ENCODE measurements around the gene CPEB3.
"Not testable (repeated sequence)": the region's sequence is repeated elsewhere in the genome, so short reads cannot be mapped to it uniquely, and the experiment has no call there.

The CPEB3 gene

GRCh38 chr10:92215222-92215621, 75.7 kb downstream of the CPEB3 start:
- not testable (repeated sequence) for H2BK5ac ChIP-seq (ENCODE audit: low read depth, low read length, poor library complexity, severe bottlenecking); H3K9me3 ChIP-seq (ENCODE audit: control insufficient read depth, low read length); H3K4ac ChIP-seq (ENCODE audit: low read depth in 1 of 2, low read length in 2 of 2); H3K79me1 ChIP-seq (replicated peaks; ENCODE audit: low read length, poor library complexity, severe bottlenecking); H3K27ac ChIP-seq (ENCODE audit: low read length, poor library complexity, severe bottlenecking); H2BK120ac ChIP-seq (ENCODE audit: low read depth, low read length); H3K36me3 ChIP-seq (ENCODE audit: control insufficient read depth in 1 of 2, insufficient read depth in 2 of 2, low read depth in 1 of 2, low read length in 2 of 2); H2BK15ac ChIP-seq (ENCODE audit: low read depth, poor library complexity, severe bottlenecking); DNase-seq; H3K4me1 ChIP-seq (ENCODE audit: control insufficient read depth, insufficient read depth, low read depth, low read length); H3K18ac ChIP-seq (ENCODE audit: low read depth in 1 of 2, low read length in 2 of 2); H3K23ac ChIP-seq (ENCODE audit: low read length in 2 of 2); H3K4me3 ChIP-seq (ENCODE audit: insufficient read depth in 1 of 2, low read depth in 1 of 2, low read length in 2 of 2); H2AFZ ChIP-seq (ENCODE audit: low read depth, low read length); H3K27me3 ChIP-seq (ENCODE audit: control insufficient read depth in 1 of 2, insufficient read depth in 1 of 2, low read length in 2 of 2); H3K4me2 ChIP-seq (ENCODE audit: low read length, poor library complexity, severe bottlenecking); H4K8ac ChIP-seq (ENCODE audit: low read length); H3K14ac ChIP-seq (ENCODE audit: low read length in 2 of 2); H2BK12ac ChIP-seq (ENCODE audit: low read length in 2 of 2); H2AK5ac ChIP-seq (ENCODE audit: low read length, severe bottlenecking); H3K9ac ChIP-seq (ENCODE audit: low read length); H4K91ac ChIP-seq (ENCODE audit: low read length)
- 93% methylated on average over 9 of the region's 9 CpGs for WGBS

GRCh38 chr10:92213049-92213448, 77.8 kb downstream of the CPEB3 start:
- H3K23ac ChIP-seq (ENCODE audit: low read length in 2 of 2), result no peak overlapping the region
- no peak overlapping the region for H3K9ac ChIP-seq (ENCODE audit: low read length)
- H3K4ac ChIP-seq (ENCODE audit: low read depth in 1 of 2, low read length in 2 of 2), result no peak overlapping the region
- no peaks in the 10 kb centered on the region for H3K36me3 ChIP-seq (ENCODE audit: control insufficient read depth in 1 of 2, insufficient read depth in 2 of 2, low read depth in 1 of 2, low read length in 2 of 2)
- no peak overlapping the region for H2BK12ac ChIP-seq (ENCODE audit: low read length in 2 of 2)
- H3K18ac ChIP-seq (ENCODE audit: low read depth in 1 of 2, low read length in 2 of 2), result no peak overlapping the region
- H3K79me1 ChIP-seq (replicated peaks; ENCODE audit: low read length, poor library complexity, severe bottlenecking), result peaks cover 1% of the 10 kb centered on the region
- H2AK5ac ChIP-seq (ENCODE audit: low read length, severe bottlenecking), result no peak overlapping the region
- H2BK5ac ChIP-seq (ENCODE audit: low read depth, low read length, poor library complexity, severe bottlenecking), result no peak overlapping the region
- no peak overlapping the region for H2BK15ac ChIP-seq (ENCODE audit: low read depth, poor library complexity, severe bottlenecking)
- H3K9me3 ChIP-seq (ENCODE audit: control insufficient read depth, low read length), result no peaks in the 10 kb centered on the region
- no peak overlapping the region for H3K4me3 ChIP-seq (ENCODE audit: insufficient read depth in 1 of 2, low read depth in 1 of 2, low read length in 2 of 2)
- H3K14ac ChIP-seq (ENCODE audit: low read length in 2 of 2), result no peak overlapping the region
- no peak for DNase-seq
- no peak overlapping the region for H4K91ac ChIP-seq (ENCODE audit: low read length)
- 98% methylated on average over 1 of the region's 2 CpGs for WGBS
- no peak overlapping the region for H4K8ac ChIP-seq (ENCODE audit: low read length)
- no peaks in the 10 kb centered on the region for H3K27me3 ChIP-seq (ENCODE audit: control insufficient read depth in 1 of 2, insufficient read depth in 1 of 2, low read length in 2 of 2)
- no peak overlapping the region for H2AFZ ChIP-seq (ENCODE audit: low read depth, low read length)
- no peak overlapping the region for H2BK120ac ChIP-seq (ENCODE audit: low read depth, low read length)
- H3K4me2 ChIP-seq (ENCODE audit: low read length, poor library complexity, severe bottlenecking), result no peak overlapping the region
- no peaks in the 10 kb centered on the region for H3K4me1 ChIP-seq (ENCODE audit: control insufficient read depth, insufficient read depth, low read depth, low read length)
- H3K27ac ChIP-seq (ENCODE audit: low read length, poor library complexity, severe bottlenecking), result no peak overlapping the region

GRCh38 chr10:92208736-92209135, 82.1 kb downstream of the CPEB3 start:
- Histone ChIP-seq H3K9ac (ENCODE audit: low read length) (no peak overlapping the region), H3K9me3 (ENCODE audit: control insufficient read depth, low read length) (no peaks in the 10 kb centered on the region), H2AK5ac (ENCODE audit: low read length, severe bottlenecking) (no peak overlapping the region), H3K27me3 (ENCODE audit: control insufficient read depth in 1 of 2, insufficient read depth in 1 of 2, low read length in 2 of 2) (no peaks in the 10 kb centered on the region), H3K4me3 (ENCODE audit: insufficient read depth in 1 of 2, low read depth in 1 of 2, low read length in 2 of 2) (no peak overlapping the region), H4K8ac (ENCODE audit: low read length) (no peak overlapping the region), H3K4me2 (ENCODE audit: low read length, poor library complexity, severe bottlenecking) (no peak overlapping the region), H2BK12ac (ENCODE audit: low read length in 2 of 2) (no peak overlapping the region), H2AFZ (ENCODE audit: low read depth, low read length) (no peak overlapping the region), H3K4me1 (ENCODE audit: control insufficient read depth, insufficient read depth, low read depth, low read length) (no peaks in the 10 kb centered on the region), H3K18ac (ENCODE audit: low read depth in 1 of 2, low read length in 2 of 2) (no peak overlapping the region), H2BK15ac (ENCODE audit: low read depth, poor library complexity, severe bottlenecking) (no peak overlapping the region), H3K23ac (ENCODE audit: low read length in 2 of 2) (no peak overlapping the region), H2BK120ac (ENCODE audit: low read depth, low read length) (no peak overlapping the region), H2BK5ac (ENCODE audit: low read depth, low read length, poor library complexity, severe bottlenecking) (no peak overlapping the region), H3K79me1 (replicated peaks; ENCODE audit: low read length, poor library complexity, severe bottlenecking) (no peaks in the 10 kb centered on the region), H3K36me3 (ENCODE audit: control insufficient read depth in 1 of 2, insufficient read depth in 2 of 2, low read depth in 1 of 2, low read length in 2 of 2) (peaks cover 0 to 2% of the 10 kb centered on the region in 2 experiments), H4K91ac (ENCODE audit: low read length) (no peak overlapping the region), H3K27ac (ENCODE audit: low read length, poor library complexity, severe bottlenecking) (no peak overlapping the region), H3K4ac (ENCODE audit: low read depth in 1 of 2, low read length in 2 of 2) (no peak overlapping the region), H3K14ac (ENCODE audit: low read length in 2 of 2) (no peak overlapping the region)
- 75% methylated on average over 3 of the region's 3 CpGs for WGBS
- peak; percentile 15 for DNase-seq

DNA sequence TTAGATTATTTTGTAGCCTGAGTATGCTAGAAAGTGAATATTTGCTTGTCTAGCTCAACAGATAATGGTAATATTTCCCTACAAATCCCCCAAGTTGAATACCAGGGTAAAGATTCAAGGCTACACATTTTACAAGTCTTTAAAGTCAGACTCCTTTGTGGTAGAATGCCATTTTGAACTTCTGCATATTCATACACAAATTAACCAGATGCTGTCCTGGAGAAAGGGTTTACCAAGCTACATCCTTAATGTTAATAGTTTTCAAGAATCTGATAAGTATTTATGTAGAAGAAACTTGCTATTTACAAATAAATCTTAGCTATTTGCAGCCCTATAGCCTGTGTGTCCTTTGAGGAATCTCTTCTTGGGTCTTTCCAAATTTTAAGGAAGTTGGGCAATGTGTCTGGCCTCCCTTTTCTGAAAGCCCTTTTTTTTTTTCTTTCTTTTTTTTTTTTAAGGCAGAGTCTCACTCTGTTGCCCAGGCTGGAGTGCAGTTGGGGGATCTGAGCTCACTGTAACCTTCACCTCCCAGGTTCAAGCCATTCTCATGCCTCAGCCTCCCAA, 82.6 kb downstream of the CPEB3 start:
- H3K36me3 ChIP-seq (ENCODE audit: control insufficient read depth in 1 of 2, insufficient read depth in 2 of 2, low read depth in 1 of 2, low read length in 2 of 2), result peaks cover 0 to 2% of the 10 kb centered on the region in 2 experiments
- no peak overlapping the region for H2BK12ac ChIP-seq (ENCODE audit: low read length in 2 of 2)
- no peak overlapping the region for H2AK5ac ChIP-seq (ENCODE audit: low read length, severe bottlenecking)
- no peak overlapping the region for H2BK15ac ChIP-seq (ENCODE audit: low read depth, poor library complexity, severe bottlenecking)
- H4K91ac ChIP-seq (ENCODE audit: low read length), result no peak overlapping the region
- H3K4me1 ChIP-seq (ENCODE audit: control insufficient read depth, insufficient read depth, low read depth, low read length), result peaks cover 2% of the 10 kb centered on the region
- no peak overlapping the region for H3K14ac ChIP-seq (ENCODE audit: low read length in 2 of 2)
- no peak overlapping the region for H2AFZ ChIP-seq (ENCODE audit: low read depth, low read length)
- no peak overlapping the region for H4K8ac ChIP-seq (ENCODE audit: low read length)
- H3K27me3 ChIP-seq (ENCODE audit: control insufficient read depth in 1 of 2, insufficient read depth in 1 of 2, low read length in 2 of 2), result no peaks in the 10 kb centered on the region
- no peak overlapping the region for H3K27ac ChIP-seq (ENCODE audit: low read length, poor library complexity, severe bottlenecking)
- DNase-seq, result peak; percentile 5
- H3K4me2 ChIP-seq (ENCODE audit: low read length, poor library complexity, severe bottlenecking), result no peak overlapping the region
- no peak overlapping the region for H3K4ac ChIP-seq (ENCODE audit: low read depth in 1 of 2, low read length in 2 of 2)
- no peak overlapping the region for H3K4me3 ChIP-seq (ENCODE audit: insufficient read depth in 1 of 2, low read depth in 1 of 2, low read length in 2 of 2)
- no peak overlapping the region for H3K9ac ChIP-seq (ENCODE audit: low read length)
- no peak overlapping the region for H2BK120ac ChIP-seq (ENCODE audit: low read depth, low read length)
- H2BK5ac ChIP-seq (ENCODE audit: low read depth, low read length, poor library complexity, severe bottlenecking), result no peak overlapping the region
- no peak overlapping the region for H3K23ac ChIP-seq (ENCODE audit: low read length in 2 of 2)
- no peaks in the 10 kb centered on the region for H3K79me1 ChIP-seq (replicated peaks; ENCODE audit: low read length, poor library complexity, severe bottlenecking)
- no peaks in the 10 kb centered on the region for H3K9me3 ChIP-seq (ENCODE audit: control insufficient read depth, low read length)
- H3K18ac ChIP-seq (ENCODE audit: low read depth in 1 of 2, low read length in 2 of 2), result no peak overlapping the region

All from mesenchymal stem cell (in vitro differentiated cells and primary cell).